HG03565 (cell line): ENCODE results near the gene SSTR4.

ENCODE experiments used
- ATAC-seq: cut with Tn5 transposase; IDR thresholded peaks from one replicate; pipeline ENCODE4 v1.9.1; 2021; ENCODE audit warnings: mild to moderate bottlenecking, moderate library complexity; ENCODE audit not compliant: unreplicated experiment

The SSTR4 gene

DNA sequence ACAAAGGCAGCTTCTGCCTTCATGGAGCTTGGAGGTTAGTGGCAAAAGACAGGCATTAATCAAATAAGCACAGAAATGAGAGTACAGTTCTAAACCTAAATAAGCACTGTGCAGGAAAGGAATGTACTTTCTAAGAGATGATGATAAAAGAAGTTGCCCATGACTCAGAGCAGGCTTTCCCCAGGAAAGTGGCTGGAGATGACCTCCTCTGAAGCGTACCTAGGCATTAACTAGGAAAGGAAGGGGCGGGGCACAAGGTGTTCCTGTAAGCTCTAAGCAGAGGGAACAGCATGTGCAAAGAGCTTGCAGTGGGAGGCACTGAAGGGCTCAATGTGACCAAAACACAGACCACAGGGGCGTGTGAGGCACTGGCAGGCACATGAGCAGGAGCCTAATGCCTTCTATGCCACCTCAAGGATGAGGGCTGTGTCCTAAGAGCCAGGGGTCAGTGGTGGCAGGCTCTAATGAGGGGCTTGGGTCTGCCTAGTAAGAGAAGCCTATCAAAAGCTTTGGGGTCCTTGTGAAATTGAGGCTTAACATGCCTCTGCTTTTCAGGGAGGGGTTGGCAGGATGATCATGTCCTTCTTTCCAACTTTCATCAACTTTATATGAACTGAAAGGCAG is 4.9 kb downstream of the SSTR4 start:
- no peak for ATAC-seq

DNA sequence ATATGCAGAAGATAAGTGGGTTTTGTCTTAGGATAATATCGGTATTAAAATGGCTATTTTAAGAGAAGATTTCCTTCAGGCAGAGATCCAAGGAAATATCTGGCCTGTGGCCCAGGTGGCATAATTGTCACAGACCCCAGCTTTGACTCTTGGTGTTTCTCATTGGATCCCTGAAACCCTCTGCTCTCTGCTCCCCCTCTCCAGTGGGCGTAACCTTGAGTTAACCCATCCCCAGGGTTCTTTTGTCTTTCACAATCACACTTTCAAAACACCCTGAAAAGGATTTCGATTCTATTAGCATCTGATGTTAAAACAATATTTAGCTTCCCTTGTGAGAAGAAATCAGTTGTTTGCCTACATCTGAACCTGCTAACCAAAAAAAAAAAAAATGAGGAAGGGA is 7.2 kb downstream of the SSTR4 start:
- no peak for ATAC-seq

DNA sequence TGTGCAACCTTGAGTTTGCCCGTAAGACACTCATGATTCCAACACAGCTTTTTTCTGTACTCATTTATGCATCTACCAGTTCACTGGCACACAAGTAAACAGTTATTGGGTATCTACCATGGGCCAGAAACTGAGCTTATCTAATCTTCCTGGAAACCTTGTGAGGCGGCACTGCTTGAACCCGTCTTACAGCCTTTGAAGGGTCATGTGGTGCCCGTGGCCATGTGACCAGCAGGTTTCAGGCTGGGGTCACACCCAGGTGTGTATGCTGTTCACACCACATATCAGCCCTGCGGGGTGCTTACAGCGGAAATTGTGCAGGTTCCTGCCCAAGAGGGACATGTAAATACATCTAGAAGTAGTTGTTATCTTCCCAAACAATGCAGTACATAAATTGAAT is 8.3 kb downstream of the SSTR4 start:
- no peak for ATAC-seq

DNA sequence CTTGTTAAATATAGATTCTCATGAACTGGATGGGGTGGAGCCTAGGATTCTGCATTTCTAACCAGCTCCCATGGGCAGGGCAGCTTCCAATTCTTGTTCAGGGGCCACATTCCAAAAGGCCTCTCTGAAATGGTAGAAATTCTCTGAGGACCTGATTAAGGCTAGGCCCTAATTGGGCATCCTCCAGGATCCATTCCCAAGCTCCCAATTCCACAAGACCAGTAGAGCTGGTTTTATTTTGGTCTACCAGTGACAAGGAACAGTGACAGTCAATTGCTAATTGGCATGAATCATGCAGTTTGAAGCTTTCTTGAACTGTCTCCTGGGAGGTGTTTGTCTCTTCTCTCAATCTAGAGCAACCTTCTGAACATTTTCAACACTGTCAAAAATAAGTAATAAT is 11.3 kb downstream of the SSTR4 start:
- no peak for ATAC-seq

DNA sequence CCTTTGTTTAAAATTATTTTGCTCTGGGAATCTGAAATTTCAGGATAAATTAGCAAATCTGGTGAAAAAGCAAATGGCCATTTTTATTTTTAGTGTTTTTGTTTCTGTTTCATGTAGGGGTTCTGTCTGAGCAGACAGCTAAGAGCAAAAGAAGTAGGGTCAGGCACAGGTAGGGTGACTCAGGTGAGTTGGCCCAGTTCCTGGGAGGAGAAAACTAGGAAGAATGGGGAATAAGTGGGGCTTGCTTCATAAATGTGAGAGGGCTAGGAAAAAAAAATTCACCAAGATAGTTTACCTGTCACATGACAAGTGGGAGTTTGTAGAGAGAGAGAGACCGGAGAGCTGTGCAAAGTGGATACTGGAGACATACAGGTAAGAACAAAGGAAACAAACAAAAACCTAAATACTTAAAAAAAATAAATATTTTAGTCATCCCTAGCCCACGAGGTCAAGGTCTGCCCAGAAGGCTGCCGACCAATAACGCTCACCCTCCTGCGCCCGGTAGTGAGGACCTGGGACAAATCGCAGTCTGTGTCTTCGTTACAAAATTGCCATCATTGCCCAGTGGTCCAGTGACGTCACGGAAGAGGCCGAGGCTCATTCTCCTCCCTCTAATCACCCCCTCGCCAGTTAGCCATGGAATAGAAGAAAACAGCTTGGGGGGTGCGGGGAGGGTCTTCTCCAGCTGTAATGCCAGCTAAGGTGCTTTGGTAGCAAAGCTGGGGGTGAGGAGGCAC is 12.1 kb downstream of the SSTR4 start:
- no peak for ATAC-seq

DNA sequence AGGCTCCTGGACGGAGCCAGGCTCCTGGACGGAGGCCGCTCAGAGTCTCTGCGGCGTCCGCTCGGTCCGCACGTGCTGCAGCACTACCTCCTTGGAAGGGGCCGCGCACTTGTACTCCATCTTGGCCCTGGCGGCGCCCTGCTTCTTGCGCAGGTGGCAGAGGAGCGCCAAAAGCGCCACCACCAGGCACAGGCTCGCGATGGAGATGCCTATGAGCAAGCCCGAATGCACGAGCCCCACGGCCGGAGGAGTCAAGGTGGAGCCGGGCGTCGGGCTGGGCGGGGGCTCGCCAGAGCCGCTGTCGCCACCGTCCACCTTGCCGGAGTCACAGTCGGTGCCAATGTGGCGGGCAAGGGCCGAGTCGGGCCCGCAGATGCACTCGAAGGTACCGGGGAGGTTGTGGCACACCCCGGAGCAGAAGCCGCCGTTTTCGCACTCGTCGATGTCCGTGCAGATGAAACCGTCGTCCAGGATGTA is 12.7 kb downstream of the SSTR4 start:
- ATAC-seq: no peak

DNA sequence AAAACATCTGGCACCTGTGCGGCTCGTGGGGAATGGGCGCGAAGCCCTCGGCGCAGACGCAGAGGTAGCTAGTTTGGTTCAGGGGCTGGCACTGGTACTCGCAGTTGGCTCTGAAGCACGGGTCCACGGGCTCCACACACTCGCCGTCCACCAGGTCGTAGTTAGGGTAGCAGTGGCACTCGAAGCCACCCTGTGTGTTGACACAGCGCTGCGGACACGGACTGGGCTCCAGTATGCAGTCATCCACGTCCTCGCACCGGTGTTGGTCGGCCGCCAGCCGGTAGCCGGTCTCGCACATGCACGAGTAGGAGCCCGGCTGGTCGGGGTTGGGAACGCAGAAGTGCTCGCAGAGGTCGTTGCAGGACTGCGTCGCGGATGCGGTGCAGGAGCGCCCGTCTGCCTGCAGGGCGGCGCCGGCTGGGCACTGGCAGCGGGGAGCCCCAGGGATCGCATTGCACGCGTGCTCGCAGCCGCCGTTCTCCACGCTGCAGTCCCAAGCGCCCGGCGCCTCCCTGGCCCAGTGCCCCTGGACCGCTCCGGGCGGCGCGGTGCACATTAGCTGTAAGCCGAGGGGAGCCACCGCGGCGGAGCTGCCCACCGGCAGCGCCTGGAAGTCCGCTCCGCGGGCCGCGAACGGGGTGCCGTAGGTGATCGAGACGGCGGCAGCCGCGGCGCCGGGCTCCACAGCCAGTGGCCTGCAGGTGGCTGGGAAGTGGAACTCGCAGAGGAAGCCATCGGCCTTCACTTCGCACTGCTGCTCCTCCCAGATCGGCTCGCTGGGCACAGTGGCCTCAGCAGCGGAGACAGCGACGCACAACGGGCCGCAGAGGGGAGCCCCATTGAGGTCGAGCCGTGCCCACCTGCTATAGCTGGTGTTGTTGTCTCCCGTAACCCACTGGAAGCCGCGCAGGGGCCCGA is 13.4 kb downstream of the SSTR4 start:
- ATAC-seq: no peak

DNA sequence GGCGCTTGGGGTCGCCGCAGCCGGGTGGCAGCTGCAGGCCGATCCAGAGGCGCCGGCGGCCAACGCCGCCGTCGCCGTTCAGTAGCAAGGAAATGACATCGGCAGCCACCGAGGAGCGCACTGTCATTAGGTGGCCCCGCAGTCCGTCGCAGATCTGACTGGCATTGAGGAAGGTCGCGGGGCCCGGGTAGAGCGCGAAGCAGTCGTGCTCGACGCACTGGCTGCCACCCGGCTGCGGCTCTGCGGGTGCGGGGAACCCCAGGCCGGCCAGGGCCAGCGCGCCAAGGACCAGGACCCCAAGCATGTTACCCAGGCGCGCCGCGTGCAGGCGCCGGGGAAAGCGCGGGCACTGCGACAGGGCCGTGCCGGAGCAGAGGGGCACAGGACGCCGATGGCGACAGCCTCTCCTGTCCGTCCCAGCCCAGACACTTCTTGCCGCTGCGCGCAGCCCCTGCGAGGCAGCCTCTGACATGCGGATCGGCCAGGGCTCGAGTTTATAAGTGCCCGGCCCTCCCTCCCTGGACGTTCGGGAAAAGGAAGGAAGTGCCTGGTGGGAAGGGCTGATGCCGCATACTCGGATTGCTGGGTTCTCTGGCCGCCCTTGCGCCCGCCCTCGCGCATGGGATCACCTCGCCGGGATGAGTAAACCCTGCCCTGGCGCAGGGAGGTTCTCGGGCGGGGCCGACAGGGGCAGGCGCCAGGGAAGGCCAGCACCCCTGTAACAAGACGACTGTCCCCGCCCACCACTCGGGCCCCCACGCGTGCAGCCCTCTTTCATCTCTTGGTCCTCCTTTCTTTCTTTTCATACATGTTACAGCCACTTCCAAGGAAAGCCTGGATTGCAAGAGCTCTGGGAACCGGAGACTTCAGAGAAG is 14.3 kb downstream of the SSTR4 start, which contains the start of gene THBD:
Gene THBD, minus strand, starts transcription at position 472 of the 875 bp plus-strand sequence. Its CDS starts 168 bp downstream, at position 304.
- ATAC-seq: no peak

DNA sequence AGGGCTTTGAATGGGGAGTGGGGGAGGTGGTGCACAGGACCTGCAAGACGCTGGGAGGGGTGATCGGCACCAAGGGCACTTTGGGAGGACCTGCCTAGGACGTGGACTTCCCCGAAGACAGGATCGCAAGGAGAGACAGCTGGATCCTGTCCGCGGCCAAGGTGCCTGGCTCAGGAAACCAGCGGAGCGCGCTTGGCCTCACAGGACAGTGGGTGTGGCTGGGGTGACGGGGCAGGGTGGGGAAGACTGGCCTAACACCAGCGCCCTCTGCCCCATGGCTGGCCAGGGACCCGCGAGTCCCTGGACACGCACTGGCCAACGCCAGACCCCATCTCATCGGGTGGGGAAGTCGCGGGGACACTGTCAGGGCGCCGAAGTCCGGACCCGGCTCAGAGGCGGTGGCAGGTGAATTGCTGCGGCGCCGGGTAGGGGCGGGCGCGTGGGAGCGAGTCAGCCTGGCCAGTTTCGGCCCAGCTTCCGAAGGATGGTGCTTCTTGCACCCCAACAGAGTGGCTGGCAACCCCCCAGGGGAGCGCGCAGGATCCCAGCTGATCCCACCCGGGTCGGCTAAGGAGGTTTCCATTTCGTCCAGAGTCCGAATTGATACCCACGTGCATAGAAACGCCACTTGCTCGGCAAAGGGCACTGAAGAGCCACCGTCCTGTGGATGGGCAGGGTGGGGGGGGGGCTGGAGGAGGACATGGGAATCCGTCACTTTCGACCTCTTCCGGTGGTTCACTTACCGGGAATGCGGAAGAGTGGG is 15.1 kb downstream of the SSTR4 start:
- no peak for ATAC-seq

DNA sequence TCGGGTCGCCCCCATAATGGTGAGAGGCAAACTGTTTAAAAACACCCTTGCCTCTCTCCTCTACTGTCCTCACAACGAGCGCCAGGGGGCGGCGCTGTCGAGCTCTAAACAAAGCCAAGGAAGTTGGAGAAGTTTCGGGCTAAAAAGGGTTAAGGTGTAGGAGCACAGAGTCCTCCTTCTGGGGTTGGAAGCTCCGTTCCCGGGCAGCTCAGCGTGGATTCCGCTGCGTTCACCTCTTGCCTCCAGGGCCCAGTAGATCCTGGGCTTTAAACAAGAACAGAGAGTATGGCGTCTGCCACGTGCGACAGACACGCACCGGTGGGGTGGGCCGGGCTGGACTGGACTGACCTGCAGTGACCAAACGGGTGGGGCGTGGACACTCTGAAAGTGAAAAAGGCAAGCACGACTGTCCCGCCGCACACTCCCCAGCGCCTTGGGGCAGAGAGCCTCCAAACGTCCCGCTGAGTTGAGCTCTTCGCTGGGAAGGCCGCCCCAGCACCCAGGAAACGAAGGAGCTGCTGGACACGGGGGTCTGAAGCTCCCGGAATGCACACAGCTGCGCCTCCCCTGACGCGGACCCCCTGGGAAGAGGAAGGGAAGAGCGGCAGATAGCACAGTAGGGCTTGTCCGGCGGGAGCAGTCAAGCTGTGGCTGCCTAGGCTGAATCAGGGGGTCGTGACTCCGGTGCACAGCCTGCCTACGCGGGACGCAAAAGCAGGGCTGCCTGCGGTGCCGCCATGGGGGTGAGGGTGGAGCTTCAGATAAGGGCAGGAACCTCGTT is 15.9 kb downstream of the SSTR4 start:
- ATAC-seq: no peak

DNA sequence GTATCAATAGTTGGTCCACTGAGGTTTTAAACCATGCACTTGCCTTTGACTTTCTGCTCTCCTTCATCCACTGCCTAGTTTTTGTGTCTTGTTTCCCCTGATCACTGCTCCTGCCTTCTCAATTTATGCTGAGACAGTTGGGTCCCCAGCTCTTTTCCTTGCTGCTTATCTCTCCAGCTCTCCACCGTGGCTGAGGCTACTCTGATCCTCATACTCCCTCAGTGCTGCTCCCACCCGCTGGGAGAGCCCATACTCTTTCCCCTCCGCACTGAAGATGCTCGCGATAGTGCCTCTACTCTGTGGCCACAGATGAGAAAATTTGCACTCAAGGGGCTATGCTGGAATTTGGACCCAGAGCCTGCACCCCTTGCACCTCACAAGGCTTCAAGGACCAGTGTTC is 17.8 kb downstream of the SSTR4 start:
- no peak for ATAC-seq

DNA sequence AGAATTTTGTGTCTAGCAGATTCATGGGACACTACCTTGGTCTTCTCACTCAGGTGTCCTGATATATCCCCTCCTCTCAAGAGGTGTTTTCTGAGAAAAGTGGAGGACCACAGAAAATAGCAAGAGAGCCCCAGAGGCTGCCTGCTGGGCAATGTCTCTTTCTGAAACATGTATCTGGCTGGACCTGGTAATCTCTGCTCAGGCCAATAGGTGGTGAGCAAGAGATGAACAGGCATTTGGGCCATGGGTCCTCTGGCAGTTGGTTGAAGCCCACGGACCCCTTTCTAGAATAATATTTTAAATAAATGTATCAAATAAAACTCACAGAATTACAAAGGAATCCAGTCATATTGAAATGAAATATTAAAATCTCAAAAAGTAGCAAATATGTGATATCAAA is 23.1 kb downstream of the SSTR4 start:
- ATAC-seq: no peak

DNA sequence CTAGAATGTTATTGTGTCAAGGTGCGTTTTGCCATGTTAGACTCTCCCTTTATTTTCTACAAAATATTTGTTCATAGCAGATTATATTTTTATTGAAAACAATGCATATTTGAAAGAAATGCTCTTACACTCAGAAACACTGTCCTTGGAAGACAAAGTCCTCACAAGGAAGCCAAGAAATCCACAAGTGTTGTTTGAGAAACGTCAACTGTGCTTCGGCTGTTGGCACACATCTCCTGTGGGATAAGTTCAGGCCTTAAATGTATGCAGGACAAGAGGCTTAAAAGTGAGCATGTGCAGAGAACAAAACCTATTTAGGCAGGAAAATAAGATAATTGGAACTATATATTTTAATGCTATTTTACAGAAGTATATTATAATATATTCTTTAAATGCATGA is 23.9 kb downstream of the SSTR4 start:
- no peak for ATAC-seq

DNA sequence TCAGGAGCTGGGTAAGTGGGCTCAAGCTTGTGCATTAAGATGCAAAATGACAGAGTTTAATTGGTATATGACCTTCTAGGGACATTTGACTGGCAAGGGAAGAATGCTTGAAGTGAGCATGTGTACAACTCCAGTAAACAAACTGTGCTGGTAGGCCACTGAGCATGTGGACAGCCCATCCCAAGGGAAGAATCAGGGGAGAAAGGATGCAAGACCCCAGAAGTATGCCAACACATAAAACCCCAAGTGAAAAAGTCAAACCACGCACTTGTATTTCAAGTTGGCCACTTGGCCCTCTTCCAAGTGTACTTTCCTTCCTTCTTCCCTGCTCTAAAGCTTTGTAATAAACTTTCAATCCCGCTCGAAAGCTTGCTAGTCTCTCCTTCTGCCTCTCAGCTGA is 24.7 kb downstream of the SSTR4 start:
- ATAC-seq: no peak

DNA sequence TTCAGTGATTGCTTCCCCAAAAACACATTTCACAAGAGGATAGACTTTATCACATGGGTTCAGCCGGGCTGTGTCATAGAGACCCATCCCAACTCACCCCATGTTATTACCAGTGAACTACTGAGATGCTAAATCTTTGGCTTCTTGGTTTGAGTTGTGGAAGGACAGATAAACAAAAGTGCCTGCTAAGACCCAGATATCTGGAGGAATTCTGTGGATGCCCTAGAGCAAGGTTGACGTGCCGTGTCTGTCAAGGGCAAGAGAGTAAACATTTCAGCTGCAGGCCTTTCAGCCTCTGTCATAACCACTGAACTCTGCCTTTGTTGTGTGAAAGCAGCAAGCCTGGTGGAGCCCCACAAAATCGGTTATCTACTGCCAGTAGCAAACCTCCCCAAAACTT is 25.5 kb downstream of the SSTR4 start:
- no peak for ATAC-seq

DNA sequence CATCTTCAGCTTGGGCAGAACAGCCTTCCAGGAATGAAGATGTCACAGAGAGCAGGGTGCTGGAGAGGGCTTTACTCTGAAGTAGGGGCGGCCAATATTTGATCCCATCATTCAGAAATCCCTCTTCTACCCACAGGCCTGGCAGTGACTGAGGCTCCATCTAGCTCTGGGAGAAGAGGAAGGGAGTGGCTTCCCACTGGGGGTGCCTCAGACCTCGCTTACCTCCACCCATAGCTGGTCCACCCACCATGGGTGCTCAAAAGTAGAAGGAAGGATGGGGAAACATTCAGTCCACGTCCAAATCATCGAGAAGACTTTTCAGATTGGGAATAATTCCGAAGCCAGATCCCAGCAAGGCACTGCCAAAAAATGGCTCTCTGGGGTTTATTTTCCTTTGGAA is 26.1 kb downstream of the SSTR4 start:
- no peak for ATAC-seq

DNA sequence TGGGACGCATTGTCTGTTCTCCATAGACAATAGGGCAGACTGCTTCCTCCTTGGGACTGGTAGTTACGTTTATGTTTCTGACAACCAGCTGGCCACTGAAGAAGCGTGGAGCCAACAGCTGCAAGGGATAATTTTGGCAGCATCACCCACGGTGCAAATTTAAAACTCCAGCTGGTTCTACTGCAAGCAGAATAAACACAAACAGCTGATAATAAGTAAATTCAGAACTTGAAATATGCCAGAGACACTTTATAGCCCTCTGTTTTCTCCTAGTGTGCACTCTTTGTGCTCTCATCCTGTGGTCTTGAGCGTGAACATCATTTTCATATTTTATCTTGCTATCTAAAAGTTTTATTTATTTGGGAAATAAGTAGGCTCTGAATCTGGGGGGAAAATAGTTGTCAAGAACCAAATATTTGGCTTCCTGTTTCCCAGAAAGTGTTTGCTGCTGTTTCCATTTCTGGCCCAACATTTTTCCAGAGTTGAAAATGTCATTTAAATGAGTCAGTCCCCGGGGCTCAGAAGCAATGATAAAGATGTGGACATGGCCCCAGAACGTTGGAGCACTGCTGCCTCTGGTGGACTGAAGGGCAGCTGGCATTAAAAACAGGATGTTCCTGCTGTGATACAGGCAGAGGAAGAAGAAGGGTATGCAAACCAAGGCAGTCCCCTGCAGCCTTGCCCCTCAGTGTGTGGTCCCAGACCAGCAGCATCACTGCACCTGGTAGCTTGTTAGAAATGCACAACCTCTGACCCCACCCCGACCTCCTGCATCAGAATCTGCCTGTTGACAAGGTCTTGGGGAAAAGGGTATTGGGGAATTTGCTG is 26.8 kb downstream of the SSTR4 start:
- ATAC-seq: no peak

DNA sequence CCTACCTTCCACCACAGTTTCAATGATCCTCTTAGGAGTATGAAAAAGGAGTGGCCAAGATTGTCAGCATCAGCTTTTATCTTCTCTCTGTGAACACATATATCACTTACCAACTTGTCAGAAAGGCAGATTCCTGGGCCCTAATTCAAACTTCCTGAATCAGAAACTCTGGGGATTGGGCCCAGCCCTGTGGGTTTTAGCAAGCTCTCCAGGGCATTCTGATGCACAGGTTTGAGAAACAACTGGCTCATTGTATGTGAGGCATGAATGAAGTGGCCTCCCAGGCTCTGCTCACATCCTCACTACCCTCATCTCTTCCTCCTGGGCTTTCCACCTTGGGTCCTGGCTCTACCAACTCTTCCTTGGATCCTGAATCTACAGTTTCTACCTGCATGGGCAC is 27.5 kb downstream of the SSTR4 start:
- no peak for ATAC-seq
